D721Med (cell line): ENCODE measurements around the gene OR2AT4.
A peak's percentile ranks its signal among the peaks of the same experiment; 100 is the strongest.

ENCODE experiments used
- DNase-seq: peaks from one replicate; pipeline ENCODE4 v3.0.0; 2011; ENCODE audit warnings: low spot score; ENCODE audit not compliant: insufficient read length
- FAIRE-seq: peaks from 2 replicates; lab custom pipeline; 2011; peaks lifted over from hg19 to GRCh38; lab: Jason Lieb, UNC
- TF ChIP-seq, protein P1 (sequence below): IDR thresholded peaks from 2 replicates; pipeline ENCODE4 v1.5.1; 2012; ENCODE audit warnings: mild to moderate bottlenecking, control low read depth; ENCODE audit not compliant: insufficient read depth; ENCODE audit errors: missing control alignments

OR2AT4 gene

GRCh38 chr11:75035911-75036565 is 60.6 kb downstream of the OR2AT4 start:
- FAIRE-seq, result no peak
- no peak for DNase-seq
- TF ChIP-seq, protein P1, sequence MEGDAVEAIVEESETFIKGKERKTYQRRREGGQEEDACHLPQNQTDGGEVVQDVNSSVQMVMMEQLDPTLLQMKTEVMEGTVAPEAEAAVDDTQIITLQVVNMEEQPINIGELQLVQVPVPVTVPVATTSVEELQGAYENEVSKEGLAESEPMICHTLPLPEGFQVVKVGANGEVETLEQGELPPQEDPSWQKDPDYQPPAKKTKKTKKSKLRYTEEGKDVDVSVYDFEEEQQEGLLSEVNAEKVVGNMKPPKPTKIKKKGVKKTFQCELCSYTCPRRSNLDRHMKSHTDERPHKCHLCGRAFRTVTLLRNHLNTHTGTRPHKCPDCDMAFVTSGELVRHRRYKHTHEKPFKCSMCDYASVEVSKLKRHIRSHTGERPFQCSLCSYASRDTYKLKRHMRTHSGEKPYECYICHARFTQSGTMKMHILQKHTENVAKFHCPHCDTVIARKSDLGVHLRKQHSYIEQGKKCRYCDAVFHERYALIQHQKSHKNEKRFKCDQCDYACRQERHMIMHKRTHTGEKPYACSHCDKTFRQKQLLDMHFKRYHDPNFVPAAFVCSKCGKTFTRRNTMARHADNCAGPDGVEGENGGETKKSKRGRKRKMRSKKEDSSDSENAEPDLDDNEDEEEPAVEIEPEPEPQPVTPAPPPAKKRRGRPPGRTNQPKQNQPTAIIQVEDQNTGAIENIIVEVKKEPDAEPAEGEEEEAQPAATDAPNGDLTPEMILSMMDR, result no peak

DNA sequence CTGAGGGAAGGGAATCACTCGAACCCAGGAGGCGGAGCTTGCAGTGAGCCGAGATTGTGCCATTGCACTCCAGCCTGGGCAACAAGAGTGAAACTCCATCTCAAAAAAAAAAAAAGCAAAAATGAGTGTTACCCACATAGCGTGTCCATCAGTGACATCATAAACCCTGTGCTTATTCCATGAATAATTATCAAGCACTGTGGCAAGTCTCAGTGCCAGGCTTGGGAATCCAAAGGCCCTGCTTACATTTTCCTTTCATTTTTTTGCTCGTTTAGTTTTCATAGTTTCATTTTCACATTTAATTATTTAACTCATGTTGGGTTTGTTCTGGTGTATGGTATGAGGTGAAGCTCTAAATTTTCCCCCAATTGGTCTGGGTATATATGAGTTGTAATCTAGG is 61.4 kb downstream of the OR2AT4 start:
- DNase-seq, result no peak
- TF ChIP-seq, protein P1, result no peak
- FAIRE-seq, result no peak

DNA sequence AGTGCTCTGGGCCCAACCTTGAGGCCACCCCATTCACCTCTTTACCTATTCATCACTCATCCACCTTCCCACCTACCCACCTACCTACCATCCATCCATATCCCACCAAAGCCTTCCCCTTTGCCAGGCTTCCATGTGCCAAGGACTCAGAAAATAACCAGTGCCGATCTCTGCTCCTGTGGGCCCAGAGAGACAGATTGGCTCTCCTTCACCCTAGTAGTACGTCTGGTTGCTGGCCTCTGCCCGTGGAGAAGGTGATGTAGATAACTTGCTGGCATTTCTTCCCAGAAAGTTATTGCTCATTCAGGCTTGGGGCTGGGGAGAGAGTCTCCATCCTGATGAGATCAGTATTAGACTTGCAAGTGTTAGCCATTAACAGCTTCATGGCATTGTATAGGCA is 62.8 kb downstream of the OR2AT4 start:
- TF ChIP-seq, protein P1, result no peak
- FAIRE-seq (no peak), DNase-seq (no peak)

DNA sequence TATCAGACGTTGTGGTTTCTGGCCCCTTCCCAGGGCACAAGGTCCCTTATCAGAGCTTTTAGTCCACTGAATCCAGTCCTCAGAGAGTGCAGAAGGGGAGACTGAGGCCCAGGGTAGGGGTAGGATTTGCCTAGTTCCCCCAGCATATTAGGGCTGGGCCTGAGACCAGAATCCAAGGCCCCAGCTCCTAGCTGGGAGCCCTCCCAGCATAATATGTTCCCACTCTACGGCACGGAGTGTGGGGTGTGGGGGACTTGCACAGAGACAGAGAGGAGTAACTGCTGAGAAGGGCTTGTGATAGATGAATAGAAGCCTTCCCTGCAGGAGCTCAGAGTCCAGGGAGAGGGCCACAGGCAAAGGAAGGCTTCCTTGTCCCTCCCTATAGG is 64.1 kb downstream of the OR2AT4 start:
- DNase-seq, result no peak
- no peak for FAIRE-seq
- TF ChIP-seq, protein P1, result no peak

- FAIRE-seq, result no peak
- peak; percentile 55 for DNase-seq
These were observed 64.7 kb downstream of the OR2AT4 start for GRCh38 chr11:75031771-75032549.

More at GRCh38 chr11:75031771-75032549, 64.7 kb downstream of the OR2AT4 start:
- TF ChIP-seq, protein P1, result peak; percentile 77
